ENCODE results near the gene TAF1. TPM values are rescaled to one million over a fixed set of nuclear protein-coding genes. Genes with fewer than 3 reads are reported as not detected.
"Not testable (repeated sequence)": the region's sequence is repeated elsewhere in the genome, so short reads cannot be mapped to it uniquely, and the experiment has no call there.

Gene TAF1
- total RNA-seq, 1 experiment from 2014 or later, result 45.9 TPM

GRCh38 chrX:71510161-71510560 lies 144.0 kb downstream of the TAF1 start:
- Histone ChIP-seq H4K20me1 (ENCODE audit: insufficient read depth) (no peaks in the 10 kb centered on the region), H3K4me3 (no peak overlapping the region), H2AFZ (no peak overlapping the region), H3K36me3 (ENCODE audit: low read depth) (no peaks in the 10 kb centered on the region), H3F3A (ENCODE audit: insufficient read depth, low read depth) (no peaks in the 10 kb centered on the region; the same call in 1 of the 2 replicates), H3K4me1 (replicated peaks; ENCODE audit: insufficient read depth) (peaks cover 8% of the 10 kb centered on the region), H3K79me2 (ENCODE audit: low read depth) (no peaks in the 10 kb centered on the region), H3K9me2 (ENCODE audit: insufficient read depth) (no peaks in the 10 kb centered on the region), H3K4me2 (no peak overlapping the region), H3K27me3 (ENCODE audit: insufficient read depth, low read depth) (no peaks in the 10 kb centered on the region), H3K27ac (no peak overlapping the region), H3K9me3 (ENCODE audit: insufficient read depth, low read depth) (no peaks in the 10 kb centered on the region)
- TF ChIP-seq CTCF (conservative IDR thresholded peaks at IDR 0.05) (no peak), EZH2 (IDR thresholded peaks at IDR 0.05; ENCODE audit: low read depth) (no peak)
- no peak for DNase-seq
- POLR2A ChIA-PET (ENCODE audit: unreplicated experiment), result no interaction called here
- intact Hi-C loops (cut with micrococcal nuclease; ENCODE audit: unreplicated experiment), result no loop called here
- BruUV-seq (replicated peaks), result no TSS peak
- CTCF ChIA-PET, result no interaction called here

DNA sequence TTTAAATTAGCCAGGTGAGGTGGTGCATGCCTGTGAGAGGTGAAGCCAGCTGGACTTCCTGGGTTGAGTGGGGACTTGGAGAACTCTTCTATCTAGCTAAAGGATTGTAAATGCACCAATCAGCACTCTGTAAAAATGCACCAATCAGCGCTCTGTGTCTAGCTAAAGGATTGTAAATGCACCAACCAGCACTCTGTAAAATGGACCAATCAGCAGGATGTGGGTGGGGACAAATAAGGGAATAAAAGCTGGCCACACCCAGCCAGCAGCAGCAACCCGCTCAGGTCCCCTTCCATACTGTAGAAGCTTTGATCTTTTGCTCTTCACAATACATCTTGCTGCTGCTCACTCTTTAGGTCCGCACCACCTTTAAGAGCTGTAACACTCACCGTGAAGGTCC lies 147.6 kb downstream of the TAF1 start:
- POLR2A ChIA-PET (ENCODE audit: unreplicated experiment); BruUV-seq (replicated peaks): not testable (repeated sequence)

GRCh38 chrX:71514367-71515037 lies 148.3 kb downstream of the TAF1 start:
- intact Hi-C loops (cut with micrococcal nuclease; ENCODE audit: unreplicated experiment), result no loop called here
- H3K9me2 ChIP-seq (ENCODE audit: insufficient read depth), result no peaks in the 10 kb centered on the region
- no peak overlapping the region for H3K27ac ChIP-seq
- no peaks in the 10 kb centered on the region for H3F3A ChIP-seq (ENCODE audit: insufficient read depth, low read depth)
- H4K20me1 ChIP-seq (ENCODE audit: insufficient read depth), result no peaks in the 10 kb centered on the region
- H3K4me1 ChIP-seq (replicated peaks; ENCODE audit: insufficient read depth), result peaks cover 11% of the 10 kb centered on the region
- no peaks in the 10 kb centered on the region for H3K79me2 ChIP-seq (ENCODE audit: low read depth)
- no peak overlapping the region for H3K4me3 ChIP-seq
- no TSS peak for BruUV-seq (replicated peaks)
- ChIA-PET CTCF (no interaction called here), POLR2A (ENCODE audit: unreplicated experiment) (interaction anchor here (0.6 kb wide), 2 partner anchors 31 to 49 kb away, joined by 4 read pairs; no protein-coding TSS in a partner anchor)
- no peak overlapping the region for H2AFZ ChIP-seq
- H3K9me3 ChIP-seq (ENCODE audit: insufficient read depth, low read depth), result no peaks in the 10 kb centered on the region
- no peaks in the 10 kb centered on the region for H3K36me3 ChIP-seq (ENCODE audit: low read depth)
- no peaks in the 10 kb centered on the region for H3K27me3 ChIP-seq (ENCODE audit: insufficient read depth, low read depth)
- TF ChIP-seq CTCF (conservative IDR thresholded peaks at IDR 0.05), result no peak
- no peak for TF ChIP-seq EZH2 (IDR thresholded peaks at IDR 0.05; ENCODE audit: low read depth)
- DNase-seq, result no peak
- H3K4me2 ChIP-seq, result no peak overlapping the region

More for the DNA sequence above, 147.6 kb downstream of the TAF1 start:
- H3K36me3 ChIP-seq (ENCODE audit: low read depth); CTCF ChIA-PET; H3K79me2 ChIP-seq (ENCODE audit: low read depth); H3K27ac ChIP-seq; H4K20me1 ChIP-seq (ENCODE audit: insufficient read depth); DNase-seq; H3K27me3 ChIP-seq (ENCODE audit: insufficient read depth, low read depth); intact Hi-C loops (cut with micrococcal nuclease; ENCODE audit: unreplicated experiment); H3K4me3 ChIP-seq; H3F3A ChIP-seq (ENCODE audit: insufficient read depth, low read depth); H2AFZ ChIP-seq; H3K4me2 ChIP-seq; H3K9me3 ChIP-seq (ENCODE audit: insufficient read depth, low read depth); H3K9me2 ChIP-seq (ENCODE audit: insufficient read depth): not testable (repeated sequence)
- peaks cover 11% of the 10 kb centered on the region for H3K4me1 ChIP-seq (replicated peaks; ENCODE audit: insufficient read depth)

DNA sequence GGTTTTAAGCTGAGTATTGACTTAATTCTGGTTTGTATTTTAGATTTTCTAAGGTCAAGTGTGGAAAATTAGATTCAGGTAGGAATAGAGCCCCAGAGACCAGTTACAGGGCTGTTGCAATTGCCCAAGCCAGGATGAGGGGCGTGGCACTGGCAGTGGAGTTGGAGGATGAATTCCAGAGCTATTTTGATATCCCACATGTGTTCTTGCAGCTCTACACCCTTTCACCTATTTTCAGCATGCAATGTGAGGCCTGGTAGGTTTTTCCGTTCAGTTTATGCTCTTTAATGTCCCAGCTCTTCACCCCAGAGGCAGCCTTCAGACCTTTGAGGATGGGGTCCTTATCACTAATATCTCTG lies 148.9 kb downstream of the TAF1 start:
- intact Hi-C loops (cut with micrococcal nuclease; ENCODE audit: unreplicated experiment), result no loop called here
- Histone ChIP-seq H3K27me3 (ENCODE audit: insufficient read depth, low read depth) (no peaks in the 10 kb centered on the region), H4K20me1 (ENCODE audit: insufficient read depth) (no peaks in the 10 kb centered on the region), H3F3A (ENCODE audit: insufficient read depth, low read depth) (no peaks in the 10 kb centered on the region), H3K79me2 (ENCODE audit: low read depth) (no peaks in the 10 kb centered on the region), H3K27ac (no peak overlapping the region), H3K9me3 (ENCODE audit: insufficient read depth, low read depth) (no peaks in the 10 kb centered on the region), H3K9me2 (ENCODE audit: insufficient read depth) (no peaks in the 10 kb centered on the region), H3K4me3 (no peak overlapping the region), H3K36me3 (ENCODE audit: low read depth) (no peaks in the 10 kb centered on the region), H3K4me1 (replicated peaks; ENCODE audit: insufficient read depth) (peaks cover 11% of the 10 kb centered on the region), H2AFZ (no peak overlapping the region), H3K4me2 (no peak overlapping the region)
- POLR2A ChIA-PET (ENCODE audit: unreplicated experiment), result interaction anchor here (0.6 kb wide), 2 partner anchors 31 to 49 kb away, joined by 4 read pairs; no protein-coding TSS in a partner anchor
- CTCF ChIA-PET, result no interaction called here
- no TSS peak for BruUV-seq (replicated peaks)
- TF ChIP-seq CTCF (conservative IDR thresholded peaks at IDR 0.05) (no peak), EZH2 (IDR thresholded peaks at IDR 0.05; ENCODE audit: low read depth) (no peak)
- no peak for DNase-seq
